ENCODE measurements around the gene SMARCA5. TPM values are rescaled to one million over a fixed set of nuclear protein-coding genes. Genes with fewer than 3 reads are reported as not detected.

Gene SMARCA5
- total RNA-seq, 1 donor from 2014 or later: 104 TPM

- Mint-ChIP-seq H3K4me1 (no peaks in the 10 kb centered on the region), H3K27ac (ENCODE audit: unreplicated experiment) (no peak overlapping the region), H3K36me3 (ENCODE audit: low read depth) (peaks cover 13% of the 10 kb centered on the region), H3K27me3 (ENCODE audit: low read depth) (no peaks in the 10 kb centered on the region), H3K9me3 (peaks cover 9% of the 10 kb centered on the region), H3K4me3 (no peak overlapping the region)
- TF ChIP-seq CTCF (conservative IDR thresholded peaks at IDR 0.05): no peak
- DNase-seq (ENCODE audit: low read depth, low spot score): no peak
Observed at GRCh38 chr4:143558286-143558685, 44.8 kb downstream of the SMARCA5 start.

- no peak for DNase-seq (ENCODE audit: low read depth, low spot score)
- no peak for TF ChIP-seq CTCF (conservative IDR thresholded peaks at IDR 0.05)
- Mint-ChIP-seq H3K27me3 (ENCODE audit: low read depth) (no peaks in the 10 kb centered on the region), H3K4me3 (no peak overlapping the region), H3K4me1 (no peaks in the 10 kb centered on the region), H3K27ac (ENCODE audit: unreplicated experiment) (no peak overlapping the region), H3K9me3 (peaks cover 9% of the 10 kb centered on the region), H3K36me3 (ENCODE audit: low read depth) (peaks cover 13% of the 10 kb centered on the region)
Observed at GRCh38 chr4:143558823-143559756, 45.6 kb downstream of the SMARCA5 start.

GRCh38 chr4:143559757-143560147 lies 46.2 kb downstream of the SMARCA5 start:
- TF ChIP-seq CTCF (conservative IDR thresholded peaks at IDR 0.05): no peak
- Mint-ChIP-seq H3K9me3 (peaks cover 9% of the 10 kb centered on the region), H3K27me3 (ENCODE audit: low read depth) (no peaks in the 10 kb centered on the region), H3K4me1 (no peaks in the 10 kb centered on the region), H3K27ac (ENCODE audit: unreplicated experiment) (no peak overlapping the region), H3K4me3 (no peak overlapping the region), H3K36me3 (ENCODE audit: low read depth) (peaks cover 13% of the 10 kb centered on the region)
- no peak for DNase-seq (ENCODE audit: low read depth, low spot score)

- H3K4me3 Mint-ChIP-seq: no peak overlapping the region
- H3K9me3 Mint-ChIP-seq: peaks cover 16% of the 10 kb centered on the region
Observed at GRCh38 chr4:143564472-143564871, 51.0 kb downstream of the SMARCA5 start.

GRCh38 chr4:143575331-143575730 lies 61.8 kb downstream of the SMARCA5 start:
- no peak for DNase-seq (ENCODE audit: low read depth, low spot score)
- no peaks in the 10 kb centered on the region for H3K9me3 Mint-ChIP-seq
- no peaks in the 10 kb centered on the region for H3K4me1 Mint-ChIP-seq
- no peak overlapping the region for H3K4me3 Mint-ChIP-seq
- no peaks in the 10 kb centered on the region for H3K36me3 Mint-ChIP-seq (ENCODE audit: low read depth)
- no peaks in the 10 kb centered on the region for H3K27me3 Mint-ChIP-seq (ENCODE audit: low read depth)
- no peak overlapping the region for H3K27ac Mint-ChIP-seq (ENCODE audit: unreplicated experiment)
- TF ChIP-seq CTCF (conservative IDR thresholded peaks at IDR 0.05): no peak

More at GRCh38 chr4:143564472-143564871, 51.0 kb downstream of the SMARCA5 start:
- Mint-ChIP-seq H3K27me3 (ENCODE audit: low read depth) (no peaks in the 10 kb centered on the region), H3K36me3 (ENCODE audit: low read depth) (peaks cover 7% of the 10 kb centered on the region), H3K4me1 (no peaks in the 10 kb centered on the region), H3K27ac (ENCODE audit: unreplicated experiment) (no peak overlapping the region)
- TF ChIP-seq CTCF (conservative IDR thresholded peaks at IDR 0.05): no peak
- no peak for DNase-seq (ENCODE audit: low read depth, low spot score)

Data from neural crest cell (in vitro differentiated cells).